Mesendoderm (in vitro differentiated cells): ENCODE results near the gene LCP2.

Source experiments
- DNase-seq: peaks from one replicate; pipeline ENCODE4 v3.0.0; 2013
- H2AK5ac ChIP-seq: 2 replicates; pipeline ENCODE4 v1.6.1; 2013; ENCODE audit warnings: low read length, inconsistent platforms
- H2BK120ac ChIP-seq: 2 replicates; pipeline ENCODE4 v1.6.1; 2013; ENCODE audit warnings: low read depth, mild to moderate bottlenecking, low read length, moderate library complexity, mixed read lengths
- H2BK15ac ChIP-seq: replicated peaks from 2 replicates; pipeline ENCODE4 v1.6.1; 2013; ENCODE audit warnings: low read depth, mild to moderate bottlenecking, moderate library complexity
- H2BK5ac ChIP-seq: 2 replicates; pipeline ENCODE4 v1.6.1; 2013; ENCODE audit warnings: low read length, inconsistent platforms
- H3K18ac ChIP-seq: 2 replicates; pipeline ENCODE4 v1.6.1; 2013; ENCODE audit warnings: mild to moderate bottlenecking, low read length, mixed read lengths
- H3K23ac ChIP-seq: one replicate; pipeline ENCODE4 v1.6.1; 2013; ENCODE audit warnings: low read length
- H3K27ac ChIP-seq: 2 replicates; pipeline ENCODE4 v1.5.1; 2013; ENCODE audit warnings: low read depth, mild to moderate bottlenecking, inconsistent platforms, low read length, moderate library complexity
- H3K27me3 ChIP-seq: 2 replicates; pipeline ENCODE4 v1.6.1; 2013; ENCODE audit warnings: low read length, control low read depth, mild to moderate bottlenecking, inconsistent platforms; ENCODE audit not compliant: insufficient read depth, poor library complexity
- H3K36me3 ChIP-seq: 2 replicates; pipeline ENCODE4 v1.6.1; 2013; ENCODE audit warnings: low read length, inconsistent platforms; ENCODE audit not compliant: control insufficient read depth, insufficient read depth
- H3K4ac ChIP-seq: one replicate; pipeline ENCODE4 v1.6.1; 2013; ENCODE audit warnings: low read depth, mild to moderate bottlenecking, low read length, moderate library complexity
- H3K4me1 ChIP-seq: 2 replicates; pipeline ENCODE4 v1.6.1; 2013; ENCODE audit warnings: low read depth, low read length, inconsistent platforms; ENCODE audit not compliant: control insufficient read depth
- H3K4me2 ChIP-seq: 2 replicates; pipeline ENCODE4 v1.6.1; 2013; ENCODE audit warnings: low read length
- H3K4me3 ChIP-seq: 2 replicates; pipeline ENCODE4 v1.5.1; 2013; ENCODE audit warnings: mild to moderate bottlenecking, low read length
- H3K56ac ChIP-seq: one replicate; pipeline ENCODE4 v1.6.1; 2013; ENCODE audit warnings: low read length
- H3K79me1 ChIP-seq: 2 replicates; pipeline ENCODE4 v1.6.1; 2013; ENCODE audit warnings: low read length, inconsistent platforms
- H3K79me2 ChIP-seq: 2 replicates; pipeline ENCODE4 v1.6.1; 2013; ENCODE audit warnings: mild to moderate bottlenecking, low read length; ENCODE audit not compliant: control insufficient read depth, insufficient read depth
- H3K9ac ChIP-seq: 2 replicates; pipeline ENCODE4 v1.6.1; 2013; ENCODE audit warnings: low read length, inconsistent platforms
- H4K5ac ChIP-seq: one replicate; pipeline ENCODE4 v1.6.1; 2013; ENCODE audit warnings: low read length
- H4K8ac ChIP-seq: one replicate; pipeline ENCODE4 v1.6.1; 2013; ENCODE audit warnings: low read depth, mild to moderate bottlenecking, control low read depth, low read length, moderate library complexity
- WGBS: extraction: QIAGEN DNeasy Blood & Tissue Kit; methylation state at CpG from one replicate; pipeline ENCODE4 v1.1.7; 2013; ENCODE audit warnings: low lambda C conversion rate, missing lambda C conversion rate; ENCODE audit not compliant: insufficient coverage; ENCODE audit errors: extremely low coverage; 5-methylcytosine and 5-hydroxymethylcytosine counted together

LCP2 gene

DNA sequence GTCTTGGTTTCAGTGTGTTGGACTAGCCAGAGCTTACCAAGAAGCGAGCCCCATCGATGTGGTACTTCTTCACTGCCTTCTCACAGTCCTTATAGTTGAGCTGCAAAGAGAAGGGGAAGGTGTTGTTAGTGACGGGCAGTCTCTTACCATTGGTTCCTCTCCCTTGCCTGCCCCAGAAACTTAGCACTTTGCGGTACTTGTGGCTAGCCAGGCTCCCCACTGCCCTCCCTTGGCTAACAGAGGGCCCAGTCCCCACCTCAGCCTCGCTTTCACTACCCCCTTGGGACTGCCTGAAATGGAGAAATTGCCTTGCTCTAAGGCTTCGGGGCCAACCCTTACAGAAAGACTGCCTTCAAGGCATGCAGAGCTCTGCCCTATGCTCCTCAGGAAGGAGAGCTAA, 4.3 kb downstream of the LCP2 start:
- H3K4ac ChIP-seq = no peak overlapping the region
- DNase-seq = no peak
- no peak overlapping the region for H4K8ac ChIP-seq
- no peak overlapping the region for H3K23ac ChIP-seq
- no peaks in the 10 kb centered on the region for H3K36me3 ChIP-seq
- H3K9ac ChIP-seq = no peak overlapping the region
- no CpG with 5 or more reads among the region's 6 CpGs for WGBS
- H3K18ac ChIP-seq = no peak overlapping the region
- H2BK5ac ChIP-seq = no peak overlapping the region
- no peaks in the 10 kb centered on the region for H3K79me2 ChIP-seq
- H2BK15ac ChIP-seq = no peak overlapping the region
- H3K4me1 ChIP-seq = peaks cover 2% of the 10 kb centered on the region
- H4K5ac ChIP-seq = no peak overlapping the region
- H3K4me2 ChIP-seq = no peak overlapping the region
- no peak overlapping the region for H2AK5ac ChIP-seq
- H3K27me3 ChIP-seq = no peaks in the 10 kb centered on the region
- H2BK120ac ChIP-seq = no peak overlapping the region
- H3K4me3 ChIP-seq = no peak overlapping the region
- H3K79me1 ChIP-seq = no peaks in the 10 kb centered on the region
- no peak overlapping the region for H3K27ac ChIP-seq
- no peak overlapping the region for H3K56ac ChIP-seq

DNA sequence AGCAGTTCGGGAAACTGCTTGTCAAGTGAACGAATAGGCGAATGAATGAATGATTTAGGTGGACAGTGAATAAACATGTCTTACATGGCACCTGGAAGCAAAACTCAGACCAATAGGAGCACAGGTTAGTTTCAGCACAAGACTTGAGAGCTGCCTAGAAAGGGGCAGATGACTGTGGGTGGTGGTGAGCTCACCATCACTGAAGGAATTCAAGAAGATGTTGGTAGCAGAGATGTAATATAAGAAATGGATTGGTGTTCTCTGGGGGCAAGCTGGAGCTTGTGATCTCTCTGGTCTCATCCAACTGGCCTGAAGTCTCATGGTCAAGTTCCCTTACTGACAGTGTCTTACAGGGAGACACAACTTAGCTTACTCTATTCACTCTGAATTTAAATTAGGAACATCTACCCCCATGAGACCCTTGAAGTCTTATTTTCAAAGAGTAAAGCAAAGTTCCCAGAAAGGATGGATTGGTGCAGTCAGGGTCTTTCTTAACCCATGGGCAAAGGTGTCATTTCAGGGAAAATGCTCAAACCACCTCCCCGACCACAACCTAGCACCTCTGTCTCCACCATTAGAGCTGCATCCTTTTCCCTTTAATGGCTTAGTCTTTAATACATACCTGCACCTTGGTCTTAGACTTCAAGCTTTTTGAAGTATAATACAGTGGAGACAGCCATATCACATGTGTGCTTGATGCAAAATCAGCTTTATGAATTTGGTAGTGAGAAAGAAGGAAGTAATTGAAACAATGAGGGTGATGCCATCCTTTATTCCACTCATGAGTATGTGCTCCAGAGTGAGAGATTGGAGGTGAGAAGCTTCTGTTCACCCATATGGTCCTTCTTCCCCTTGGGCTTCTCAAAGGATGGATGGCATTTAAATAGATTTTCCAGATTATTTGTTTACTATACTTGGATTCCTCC, 5.1 kb downstream of the LCP2 start:
- Histone ChIP-seq H2BK120ac (no peak overlapping the region), H4K5ac (no peak overlapping the region), H2BK5ac (no peak overlapping the region), H3K9ac (no peak overlapping the region), H3K79me2 (no peaks in the 10 kb centered on the region), H3K27me3 (no peaks in the 10 kb centered on the region), H3K4me3 (no peak overlapping the region), H3K23ac (no peak overlapping the region), H3K4me1 (peaks cover 2% of the 10 kb centered on the region), H2BK15ac (no peak overlapping the region), H3K4ac (no peak overlapping the region), H4K8ac (no peak overlapping the region), H3K79me1 (no peaks in the 10 kb centered on the region), H3K56ac (no peak overlapping the region), H3K18ac (no peak overlapping the region), H2AK5ac (no peak overlapping the region), H3K27ac (no peak overlapping the region), H3K36me3 (no peaks in the 10 kb centered on the region), H3K4me2 (no peak overlapping the region)
- no CpG with 5 or more reads among the region's 4 CpGs for WGBS
- no peak for DNase-seq

DNA sequence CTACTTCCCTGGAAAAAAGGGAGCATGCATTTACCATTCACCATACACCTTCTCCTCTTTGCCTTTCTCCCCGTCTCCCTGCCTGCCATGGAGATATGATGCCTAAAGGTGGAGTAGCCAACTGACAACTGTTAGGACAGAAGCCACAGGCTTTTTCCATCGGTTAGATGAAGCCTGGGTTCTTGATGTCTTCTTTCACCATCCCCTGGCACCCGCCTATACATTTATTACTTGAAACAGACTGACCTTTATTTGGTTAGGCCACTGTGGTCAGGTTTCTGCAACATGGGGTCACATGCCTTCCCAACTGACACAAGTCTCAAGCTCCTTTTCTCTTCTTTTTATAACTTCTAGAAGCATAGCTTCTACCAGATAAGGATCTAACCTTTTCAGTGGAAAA, 7.1 kb downstream of the LCP2 start:
- no peaks in the 10 kb centered on the region for H3K79me1 ChIP-seq
- no peak overlapping the region for H3K4me3 ChIP-seq
- H2BK15ac ChIP-seq = no peak overlapping the region

DNA sequence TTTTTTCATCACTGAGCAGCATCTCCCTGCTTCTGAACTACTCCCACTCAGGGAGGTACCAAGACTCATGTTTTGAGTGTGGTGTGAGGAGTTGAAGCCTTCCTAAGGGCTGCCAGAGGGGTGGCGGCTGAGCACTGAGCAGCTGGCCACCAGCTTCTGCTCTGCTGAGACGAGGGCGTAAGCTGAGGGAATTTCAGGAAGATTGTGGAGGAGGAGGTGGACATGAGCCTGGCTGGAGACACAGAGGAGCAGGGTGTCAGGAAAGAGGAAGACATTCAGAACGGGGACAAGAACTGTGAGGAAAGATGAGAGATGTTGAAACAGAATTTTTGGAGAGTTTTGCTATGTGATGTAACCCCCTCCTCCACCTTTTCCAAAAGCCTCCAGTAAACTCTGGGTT, 7.8 kb downstream of the LCP2 start:
- Histone ChIP-seq H3K4me1 (peaks cover 2% of the 10 kb centered on the region), H3K9ac (no peak overlapping the region), H3K79me1 (no peaks in the 10 kb centered on the region), H4K5ac (no peak overlapping the region), H3K36me3 (no peaks in the 10 kb centered on the region), H3K4me3 (no peak overlapping the region), H3K27me3 (no peaks in the 10 kb centered on the region), H3K27ac (no peak overlapping the region), H2BK15ac (no peak overlapping the region), H3K18ac (no peak overlapping the region), H3K79me2 (no peaks in the 10 kb centered on the region), H3K4me2 (no peak overlapping the region), H3K4ac (no peak overlapping the region), H2AK5ac (no peak overlapping the region), H2BK120ac (no peak overlapping the region), H3K56ac (no peak overlapping the region), H3K23ac (no peak overlapping the region), H4K8ac (no peak overlapping the region), H2BK5ac (no peak overlapping the region)
- no CpG with 5 or more reads among the region's 4 CpGs for WGBS
- no peak for DNase-seq

More for the DNA sequence above, 7.1 kb downstream of the LCP2 start:
- no peak overlapping the region for H3K23ac ChIP-seq
- no peak overlapping the region for H3K18ac ChIP-seq
- no peaks in the 10 kb centered on the region for H3K36me3 ChIP-seq
- no peak overlapping the region for H2BK5ac ChIP-seq
- H3K4me1 ChIP-seq = peaks cover 2% of the 10 kb centered on the region
- no peaks in the 10 kb centered on the region for H3K79me2 ChIP-seq
- no peak overlapping the region for H2AK5ac ChIP-seq
- H3K56ac ChIP-seq = no peak overlapping the region
- WGBS = no CpG with 5 or more reads among the region's 3 CpGs
- H3K27ac ChIP-seq = no peak overlapping the region
- no peak for DNase-seq
- H4K8ac ChIP-seq = no peak overlapping the region
- H3K9ac ChIP-seq = no peak overlapping the region
- no peak overlapping the region for H3K4me2 ChIP-seq
- no peaks in the 10 kb centered on the region for H3K27me3 ChIP-seq
- no peak overlapping the region for H2BK120ac ChIP-seq
- no peak overlapping the region for H4K5ac ChIP-seq
- no peak overlapping the region for H3K4ac ChIP-seq

DNA sequence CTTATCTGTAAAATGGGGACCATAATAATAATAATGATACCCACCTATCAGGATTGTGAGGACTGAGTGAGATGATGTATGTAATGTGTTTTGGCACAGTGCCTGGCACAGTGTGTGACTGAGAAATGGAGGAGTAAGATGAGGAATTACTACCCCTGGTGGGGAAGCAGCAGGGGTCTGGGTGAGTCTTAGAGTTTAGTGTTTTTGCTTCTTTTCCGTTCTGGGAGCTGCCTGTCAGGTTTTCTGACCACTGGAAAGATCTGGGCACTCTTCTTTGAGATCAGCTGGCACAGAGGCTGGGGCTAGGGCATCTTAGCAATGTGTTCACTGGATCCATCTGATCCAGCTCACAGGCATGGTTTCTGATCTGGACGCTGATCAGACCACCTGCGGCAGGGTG, 8.5 kb downstream of the LCP2 start:
- Histone ChIP-seq H3K79me2 (no peaks in the 10 kb centered on the region), H3K18ac (no peak overlapping the region)
- WGBS = no CpG with 5 or more reads among the region's 3 CpGs

DNA sequence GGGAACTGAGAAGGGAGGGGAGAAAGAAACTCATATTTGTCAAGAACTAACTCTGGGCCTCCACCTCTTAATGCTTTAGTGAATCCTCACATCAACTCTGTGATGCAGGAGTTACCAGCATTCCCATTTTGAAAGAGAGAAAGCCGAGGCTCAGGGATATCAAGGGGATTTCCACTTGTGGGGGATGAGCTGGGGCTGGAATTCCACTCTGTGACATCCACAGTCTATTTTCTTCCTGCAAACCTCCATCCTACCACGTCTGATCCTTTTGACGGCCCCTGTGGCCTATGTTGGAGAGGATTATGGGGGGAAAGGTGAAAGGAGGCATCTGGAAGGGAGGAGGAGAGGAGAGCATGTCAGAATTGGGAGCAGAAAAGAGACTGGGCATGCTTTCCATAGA, 9.0 kb downstream of the LCP2 start:
- no CpG with 5 or more reads among the region's 3 CpGs for WGBS

More for the DNA sequence above, 8.5 kb downstream of the LCP2 start:
- Histone ChIP-seq H3K36me3 (no peaks in the 10 kb centered on the region), H2BK15ac (no peak overlapping the region), H3K4me1 (peaks cover 2% of the 10 kb centered on the region), H3K27ac (no peak overlapping the region), H3K4ac (no peak overlapping the region), H3K27me3 (no peaks in the 10 kb centered on the region), H3K4me2 (no peak overlapping the region), H3K23ac (no peak overlapping the region), H2AK5ac (no peak overlapping the region), H2BK120ac (no peak overlapping the region), H2BK5ac (no peak overlapping the region), H4K8ac (no peak overlapping the region), H3K79me1 (no peaks in the 10 kb centered on the region), H3K9ac (no peak overlapping the region), H3K4me3 (no peak overlapping the region), H4K5ac (no peak overlapping the region), H3K56ac (no peak overlapping the region)
- DNase-seq = no peak

More for the DNA sequence above, 9.0 kb downstream of the LCP2 start:
- Histone ChIP-seq H3K4me2 (no peak overlapping the region), H3K4me3 (no peak overlapping the region), H2BK5ac (no peak overlapping the region), H2BK15ac (no peak overlapping the region), H3K56ac (no peak overlapping the region), H3K23ac (no peak overlapping the region), H3K27me3 (no peaks in the 10 kb centered on the region), H3K4me1 (peaks cover 2% of the 10 kb centered on the region), H4K8ac (no peak overlapping the region), H2AK5ac (no peak overlapping the region), H3K79me2 (no peaks in the 10 kb centered on the region), H3K27ac (no peak overlapping the region), H3K79me1 (no peaks in the 10 kb centered on the region), H2BK120ac (no peak overlapping the region), H3K18ac (no peak overlapping the region), H3K9ac (no peak overlapping the region), H3K36me3 (no peaks in the 10 kb centered on the region), H3K4ac (no peak overlapping the region), H4K5ac (no peak overlapping the region)
- DNase-seq = no peak
